NCI-H2171 treated with DMSO at 0.1 percent for 48 hours (cell line): ENCODE measurements around the gene ASCL1.
A peak's percentile ranks its signal among the peaks of the same experiment; 100 is the strongest.

Source experiments
- DNase-seq: peaks from one replicate; lab custom pipeline; 2025; lab: John Stamatoyannopoulos, UW

The ASCL1 gene

DNA sequence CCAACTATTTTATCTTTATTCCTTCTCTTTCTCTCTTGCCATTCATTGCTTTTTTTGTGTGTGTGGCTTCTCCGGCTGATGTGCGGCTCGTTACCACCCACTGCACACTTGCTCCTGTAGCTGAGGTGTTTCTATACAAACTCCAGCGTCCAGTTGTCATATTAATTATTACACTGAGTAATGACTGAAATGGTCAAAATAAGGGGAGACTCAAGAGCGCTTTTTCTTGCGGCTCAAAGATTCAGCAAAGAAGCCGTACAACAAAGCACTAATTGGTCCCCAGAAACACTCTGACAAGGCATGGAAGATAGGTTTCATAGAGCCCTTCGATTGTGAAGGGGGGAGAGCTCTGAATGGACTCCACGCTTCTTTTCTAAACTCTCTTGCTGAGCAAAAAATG is 5.6 kb upstream of the ASCL1 start:
- DNase-seq, result no peak

- no peak for DNase-seq
These were observed 4.3 kb upstream of the ASCL1 start for GRCh38 chr12:102953221-102953620.

- DNase-seq, result no peak
These were observed 3.3 kb upstream of the ASCL1 start for GRCh38 chr12:102954134-102954533.

- no peak for DNase-seq
These were observed 1.3 kb upstream of the ASCL1 start for GRCh38 chr12:102955926-102956737.

GRCh38 chr12:102956738-102957327 is 641 bp upstream of the ASCL1 start:
- no peak for DNase-seq

GRCh38 chr12:102958073-102958829 is 777 bp downstream of the ASCL1 start:
- DNase-seq, result peak; percentile 75

DNA sequence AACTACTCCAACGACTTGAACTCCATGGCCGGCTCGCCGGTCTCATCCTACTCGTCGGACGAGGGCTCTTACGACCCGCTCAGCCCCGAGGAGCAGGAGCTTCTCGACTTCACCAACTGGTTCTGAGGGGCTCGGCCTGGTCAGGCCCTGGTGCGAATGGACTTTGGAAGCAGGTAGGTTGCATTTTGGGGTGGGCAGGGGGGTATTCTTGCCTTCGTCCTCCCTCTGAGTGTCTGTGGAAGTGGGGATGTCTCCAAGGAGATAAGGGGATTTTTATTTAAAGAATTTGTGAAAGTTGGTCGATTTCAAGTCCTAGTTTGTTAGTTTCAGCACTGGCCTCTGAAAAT is 1.3 kb downstream of the ASCL1 start:
- no peak for DNase-seq

DNA sequence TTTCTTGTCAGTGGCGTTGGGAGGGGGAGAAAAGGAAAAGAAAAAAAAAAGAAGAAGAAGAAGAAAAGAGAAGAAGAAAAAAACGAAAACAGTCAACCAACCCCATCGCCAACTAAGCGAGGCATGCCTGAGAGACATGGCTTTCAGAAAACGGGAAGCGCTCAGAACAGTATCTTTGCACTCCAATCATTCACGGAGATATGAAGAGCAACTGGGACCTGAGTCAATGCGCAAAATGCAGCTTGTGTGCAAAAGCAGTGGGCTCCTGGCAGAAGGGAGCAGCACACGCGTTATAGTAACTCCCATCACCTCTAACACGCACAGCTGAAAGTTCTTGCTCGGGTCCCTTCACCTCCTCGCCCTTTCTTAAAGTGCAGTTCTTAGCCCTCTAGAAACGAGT is 1.9 kb downstream of the ASCL1 start:
- peak; percentile 43 for DNase-seq

DNA sequence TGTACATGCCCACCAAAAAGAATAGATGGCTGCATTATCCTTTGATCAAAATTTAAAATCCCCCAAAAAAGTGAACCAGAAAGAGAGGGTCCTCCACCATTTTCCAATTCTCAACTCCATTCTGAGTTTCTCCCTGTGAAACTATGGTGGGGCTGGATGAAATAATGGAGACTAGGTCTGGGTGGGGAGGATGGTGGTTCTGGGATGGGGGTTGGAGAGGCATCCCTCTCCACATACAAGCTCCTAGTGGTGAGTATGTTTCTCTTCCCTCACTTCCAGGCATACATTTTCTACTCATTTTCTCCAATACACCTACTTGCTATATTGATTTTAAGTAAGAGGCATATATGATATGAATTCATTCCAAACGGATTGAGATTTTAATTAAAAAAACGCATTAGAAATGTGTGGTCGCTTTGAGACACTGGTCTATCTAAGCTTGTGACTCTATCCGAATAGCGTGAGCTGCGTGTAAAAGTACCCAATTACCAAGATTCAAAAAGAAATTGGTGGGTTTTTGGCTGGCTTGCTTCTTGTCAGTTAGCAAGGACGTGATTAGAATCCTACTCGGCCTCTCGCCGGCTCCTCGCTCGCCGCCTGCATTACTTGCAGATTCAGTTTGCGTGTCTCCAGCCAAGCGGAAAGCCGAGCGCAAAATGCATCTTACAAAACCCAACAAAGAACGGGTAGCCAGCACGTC is 3.4 kb downstream of the ASCL1 start:
- DNase-seq, result peak; percentile 64

DNA sequence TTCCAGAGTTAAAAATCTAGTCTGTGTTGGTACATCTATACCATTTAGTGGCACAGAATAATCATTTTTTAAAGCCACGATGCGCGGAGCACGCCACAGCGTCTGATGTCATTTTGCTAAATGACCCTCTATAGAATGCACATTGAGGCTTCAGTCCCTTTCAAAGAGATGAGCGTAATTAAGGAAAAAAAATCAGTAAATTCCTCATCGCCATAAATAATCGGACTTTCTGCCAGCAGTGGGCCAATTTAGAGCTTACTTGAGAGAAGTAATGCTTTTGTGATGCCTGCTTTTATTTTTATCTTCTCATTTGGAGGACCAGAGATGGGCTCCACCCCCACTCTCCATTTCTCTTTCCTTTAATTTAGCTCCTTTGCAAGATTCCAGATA is 4.0 kb downstream of the ASCL1 start:
- DNase-seq, result no peak

GRCh38 chr12:102962532-102962931 is 5.1 kb downstream of the ASCL1 start:
- no peak for DNase-seq

DNA sequence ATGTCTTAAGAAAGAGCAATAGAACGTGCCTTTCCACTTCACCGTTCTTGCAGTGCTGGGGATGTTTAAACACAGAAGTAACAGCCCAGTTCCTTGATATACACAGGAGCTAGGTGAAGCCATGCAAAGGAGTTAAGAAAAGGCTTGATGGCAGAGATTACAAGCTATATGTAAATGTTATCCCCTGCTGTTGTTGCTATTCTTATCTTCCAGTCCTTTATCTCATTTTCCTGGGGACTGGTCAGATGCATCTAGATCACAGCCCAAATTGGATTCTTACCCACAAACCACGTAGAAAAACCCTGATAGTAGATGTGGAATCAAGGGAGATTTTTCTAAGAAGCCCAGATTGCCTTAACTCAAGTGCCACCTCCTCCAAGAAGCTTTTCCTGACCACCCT is 5.5 kb downstream of the ASCL1 start:
- no peak for DNase-seq

GRCh38 chr12:102963796-102964195 is 6.3 kb downstream of the ASCL1 start:
- no peak for DNase-seq

GRCh38 chr12:102964872-102965271 is 7.4 kb downstream of the ASCL1 start:
- DNase-seq, result no peak

- no peak for DNase-seq
These were observed 8.0 kb downstream of the ASCL1 start for GRCh38 chr12:102965281-102966155.

DNA sequence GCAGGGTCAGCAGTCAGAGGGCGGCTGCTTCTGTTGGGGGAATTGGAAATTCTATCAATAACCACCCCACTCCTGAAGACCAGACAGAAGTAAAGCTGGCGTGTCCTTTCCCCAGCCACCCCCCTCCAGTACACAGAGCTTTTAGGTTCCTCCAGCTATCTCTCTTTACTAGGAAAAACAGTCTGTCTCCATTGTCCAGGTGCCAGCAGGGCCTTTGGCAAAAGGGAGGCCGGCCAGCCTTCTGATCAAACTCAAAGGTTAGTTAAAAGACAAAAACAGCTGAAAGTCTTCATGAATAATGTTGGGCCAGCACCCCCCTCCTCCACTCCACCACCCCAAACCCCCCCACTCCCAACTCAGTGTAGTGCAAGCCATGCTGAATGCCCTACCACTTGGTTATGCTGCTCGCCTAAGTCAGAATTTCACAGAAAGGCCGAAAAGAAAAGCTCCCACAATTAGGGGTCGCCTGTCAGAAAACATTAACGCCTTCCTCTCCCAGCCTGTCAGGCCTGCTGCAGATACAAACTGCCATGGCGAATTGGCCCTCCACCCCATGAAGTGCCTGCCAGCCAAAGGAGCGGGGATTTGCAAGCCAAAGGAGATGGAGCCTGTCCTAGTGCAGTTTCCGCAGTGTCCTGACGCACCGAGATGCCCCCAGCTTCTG is 8.9 kb downstream of the ASCL1 start:
- no peak for DNase-seq

DNA sequence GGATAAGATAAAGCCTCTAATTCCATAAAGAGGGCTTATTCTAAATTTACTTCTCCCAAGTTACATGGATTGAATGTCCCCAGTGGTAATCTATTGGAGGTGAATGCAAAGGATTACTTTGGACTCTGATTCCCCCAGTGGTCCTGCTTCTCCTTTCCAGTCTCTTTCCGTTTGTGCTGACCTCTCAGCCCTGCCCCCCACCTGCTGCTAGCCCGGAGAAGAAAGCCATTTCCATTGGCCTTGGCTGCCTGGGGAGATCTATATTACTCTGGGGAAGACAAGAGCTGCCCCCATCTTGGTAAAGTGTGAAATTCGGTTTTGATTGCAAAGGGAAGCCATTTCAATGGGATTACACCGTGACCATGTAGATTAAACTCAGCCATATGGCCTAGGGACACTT is 13.3 kb downstream of the ASCL1 start:
- no peak for DNase-seq

GRCh38 chr12:102971227-102971626 is 13.8 kb downstream of the ASCL1 start:
- no peak for DNase-seq

GRCh38 chr12:102973583-102973982 is 16.1 kb downstream of the ASCL1 start:
- no peak for DNase-seq

DNA sequence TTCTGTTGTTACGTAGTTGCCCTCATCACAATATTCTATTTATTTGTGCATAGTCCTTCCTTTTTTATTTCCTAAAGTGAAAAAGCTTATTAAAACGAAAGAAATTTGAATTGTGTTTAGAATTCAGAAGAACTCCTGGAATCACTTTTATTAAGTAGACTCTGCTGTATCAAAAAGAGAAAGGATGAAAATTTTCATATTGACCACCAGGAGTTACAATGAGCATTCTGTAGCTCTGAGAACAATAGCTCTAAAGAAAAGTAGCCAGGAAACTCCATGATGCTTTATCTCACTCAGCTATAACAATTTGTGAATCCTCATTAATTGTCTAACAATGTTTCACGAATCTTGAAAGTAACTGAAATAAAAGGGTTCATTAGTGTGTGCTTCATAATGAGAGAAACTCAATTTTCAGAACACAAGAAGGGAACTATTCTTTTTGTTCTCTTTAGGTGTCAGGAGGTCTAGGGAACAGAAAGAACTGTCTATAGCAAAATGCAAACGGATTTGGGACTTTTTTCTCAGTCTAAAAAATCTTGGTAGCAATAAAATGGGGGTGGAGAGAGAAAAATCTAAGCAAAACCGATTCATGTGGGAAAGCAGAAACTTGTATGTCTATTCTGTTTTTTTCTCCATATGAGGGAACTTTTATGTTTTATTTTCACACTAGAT is 19.3 kb downstream of the ASCL1 start:
- DNase-seq, result no peak
